SU-DHL-6 (cell line): Measurements from ENCODE around the gene REC114.
"Not testable (repeated sequence)": the region's sequence is repeated elsewhere in the genome, so short reads cannot be mapped to it uniquely, and the experiment has no call there.

Source experiments
- H2AFZ ChIP-seq: fragments of 200-600 bp; sonication (generic); 2 replicates; pipeline ENCODE4 v1.6.1; 2014; ENCODE audit warnings: low read depth, mild to moderate bottlenecking, moderate library complexity, mixed read lengths, antibody characterized with exemption, low read length; ENCODE audit not compliant: severe bottlenecking
- H3F3A ChIP-seq: fragments of 200-600 bp; shearing (Covaris generic); 2 replicates; pipeline ENCODE4 v1.6.0; 2016; ENCODE audit warnings: antibody characterized with exemption, mild to moderate bottlenecking; ENCODE audit not compliant: insufficient read depth
- H3K27ac ChIP-seq: fragments of 200-600 bp; sonication (generic); 2 replicates; pipeline ENCODE4 v1.5.1; 2016; ENCODE audit warnings: low read depth, mild to moderate bottlenecking, low read length, moderate library complexity, mixed read lengths
- H3K27me3 ChIP-seq: fragments of 200-600 bp; sonication (generic), shearing (Covaris generic); 2 replicates; pipeline ENCODE4 v1.6.0; 2014; ENCODE audit warnings: mild to moderate bottlenecking, low read length
- H3K36me3 ChIP-seq: fragments of 200-600 bp; sonication (generic); 2 replicates; pipeline ENCODE4 v1.6.1; 2014; ENCODE audit warnings: mild to moderate bottlenecking, low read length, mixed read lengths
- H3K4me2 ChIP-seq: fragments of 300-600, 200-600 bp; shearing (Covaris generic), sonication (generic); 2 replicates; pipeline ENCODE4 v1.6.0; 2014; ENCODE audit warnings: low read length, low read depth, mild to moderate bottlenecking; ENCODE audit not compliant: poor library complexity, severe bottlenecking
- H3K4me3 ChIP-seq: fragments of 200-600 bp; sonication (generic); 2 replicates; pipeline ENCODE4 v1.5.1; 2014; ENCODE audit warnings: antibody characterized with exemption, low read length, mild to moderate bottlenecking, mixed read lengths; ENCODE audit not compliant: insufficient read depth, poor library complexity, severe bottlenecking
- H3K79me2 ChIP-seq: fragments of 200-600 bp; sonication (generic); 2 replicates; pipeline ENCODE4 v1.6.1; 2014; ENCODE audit warnings: mild to moderate bottlenecking, low read length, moderate library complexity; ENCODE audit not compliant: insufficient read depth
- H3K9ac ChIP-seq: fragments of 200-600 bp; sonication (generic); 2 replicates; pipeline ENCODE4 v1.7.0; 2014; ENCODE audit warnings: mild to moderate bottlenecking, low read length
- H3K9me2 ChIP-seq: fragments of 200-600 bp; sonication (generic); replicated peaks from 2 replicates; pipeline ENCODE4 v1.6.1; 2014; ENCODE audit warnings: low read length; ENCODE audit not compliant: insufficient read depth
- H3K9me3 ChIP-seq: fragments of 200-600 bp; sonication (generic); 2 replicates; pipeline ENCODE4 v1.6.1; 2014; ENCODE audit warnings: low read length, mixed read lengths; ENCODE audit not compliant: insufficient read depth
- H4K20me1 ChIP-seq: fragments of 200-600 bp; sonication (generic); 2 replicates; pipeline ENCODE4 v1.6.1; 2014; ENCODE audit warnings: low read depth, mild to moderate bottlenecking, antibody characterized with exemption, low read length, moderate library complexity, mixed read lengths
- CTCF ChIP-seq: fragments of 200-600 bp; sonication (generic); IDR thresholded peaks from one replicate; pipeline ENCODE4 v1.5.1; 2017; ENCODE audit warnings: antibody characterized with exemption, mild to moderate bottlenecking, low read length, moderate library complexity; ENCODE audit not compliant: insufficient read depth, poor library complexity, severe bottlenecking
- EZH2phosphoT487 ChIP-seq: fragments of 200-600 bp; sonication (generic), shearing (Covaris generic); conservative IDR thresholded peaks from 2 replicates; pipeline ENCODE4 v1.6.1; 2018; ENCODE audit warnings: mild to moderate bottlenecking, antibody characterized with exemption, low read length, moderate library complexity, mixed read lengths

Gene REC114

GRCh38 chr15:73573572-73573971 lies 130.6 kb downstream of the REC114 start:
- H3K9me3 ChIP-seq: no peaks in the 10 kb centered on the region
- H3K9ac ChIP-seq: no peak overlapping the region
- no peaks in the 10 kb centered on the region for H3F3A ChIP-seq
- no peak overlapping the region for H3K4me2 ChIP-seq
- H3K4me3 ChIP-seq: no peak overlapping the region
- H3K9me2 ChIP-seq: no peaks in the 10 kb centered on the region
- H2AFZ ChIP-seq: no peak overlapping the region
- no peak overlapping the region for H3K27ac ChIP-seq
- TF ChIP-seq CTCF: no peak
- no peak for TF ChIP-seq EZH2phosphoT487
- no peaks in the 10 kb centered on the region for H4K20me1 ChIP-seq
- H3K36me3 ChIP-seq: no peaks in the 10 kb centered on the region
- no peaks in the 10 kb centered on the region for H3K27me3 ChIP-seq
- H3K79me2 ChIP-seq: no peaks in the 10 kb centered on the region

- Histone ChIP-seq H3F3A (no peaks in the 10 kb centered on the region), H4K20me1 (no peaks in the 10 kb centered on the region), H3K79me2 (no peaks in the 10 kb centered on the region), H3K4me3 (no peak overlapping the region), H3K9me3 (no peaks in the 10 kb centered on the region), H3K27ac (no peak overlapping the region), H3K9ac (no peak overlapping the region), H3K9me2 (no peaks in the 10 kb centered on the region), H3K36me3 (no peaks in the 10 kb centered on the region), H3K27me3 (no peaks in the 10 kb centered on the region), H2AFZ (no peak overlapping the region), H3K4me2 (no peak overlapping the region)
- no peak for TF ChIP-seq EZH2phosphoT487
- TF ChIP-seq CTCF: no peak
Measured at GRCh38 chr15:73575636-73576247, 132.8 kb downstream of the REC114 start.

DNA sequence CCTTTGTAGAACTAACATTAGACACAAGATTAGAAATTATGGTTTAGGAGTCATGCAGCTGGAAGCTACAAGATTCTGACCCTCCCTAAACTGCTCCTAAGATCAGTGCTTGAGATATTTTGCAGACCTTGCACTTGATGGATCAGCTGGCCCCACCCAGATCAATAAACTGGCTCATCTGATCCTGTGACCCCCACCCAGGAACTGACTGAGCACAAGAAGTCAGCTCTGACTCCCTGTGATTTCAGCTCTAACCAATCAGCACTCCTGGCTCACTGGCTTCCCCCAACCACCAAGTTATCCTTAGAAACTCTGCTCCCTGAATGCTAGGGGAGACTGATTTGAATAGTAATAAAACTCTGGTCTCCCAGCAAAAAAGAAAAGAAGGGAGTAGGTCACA lies 134.6 kb downstream of the REC114 start:
- H4K20me1 ChIP-seq, H3K36me3 ChIP-seq, H3K27ac ChIP-seq: not testable (repeated sequence)

DNA sequence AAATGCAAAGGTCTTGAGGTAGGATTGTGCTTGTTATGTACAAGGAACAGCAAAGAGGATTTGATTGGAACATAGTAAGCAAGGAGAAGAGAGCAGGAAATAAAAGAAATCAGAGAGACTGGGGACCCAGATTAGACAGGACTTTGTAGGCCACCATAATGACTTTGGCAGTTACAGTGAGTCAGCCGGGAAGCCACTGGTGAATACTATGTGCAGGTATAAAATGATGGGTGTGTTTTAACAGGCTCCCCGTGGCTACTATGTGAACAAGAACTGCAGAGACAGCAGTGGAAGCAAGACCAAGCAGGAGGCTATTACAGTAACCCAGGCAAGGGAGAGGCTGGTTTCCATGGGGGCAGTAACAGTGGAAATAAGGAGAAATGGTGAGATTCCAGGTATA lies 135.1 kb downstream of the REC114 start:
- no peaks in the 10 kb centered on the region for H4K20me1 ChIP-seq
- no peaks in the 10 kb centered on the region for H3K9me3 ChIP-seq
- H3K9ac ChIP-seq: no peak overlapping the region
- no peaks in the 10 kb centered on the region for H3K79me2 ChIP-seq
- TF ChIP-seq EZH2phosphoT487 (no peak), CTCF (no peak)
- H3K27ac ChIP-seq: no peak overlapping the region
- no peak overlapping the region for H2AFZ ChIP-seq
- no peaks in the 10 kb centered on the region for H3K9me2 ChIP-seq
- no peak overlapping the region for H3K4me2 ChIP-seq
- no peak overlapping the region for H3K4me3 ChIP-seq
- no peaks in the 10 kb centered on the region for H3K27me3 ChIP-seq
- no peaks in the 10 kb centered on the region for H3F3A ChIP-seq
- no peaks in the 10 kb centered on the region for H3K36me3 ChIP-seq

More for the DNA sequence above, 134.6 kb downstream of the REC114 start:
- not testable (repeated sequence) for H3K4me3 ChIP-seq, H3K9ac ChIP-seq, H3K79me2 ChIP-seq, H3K9me2 ChIP-seq, H2AFZ ChIP-seq, H3K4me2 ChIP-seq, H3K9me3 ChIP-seq, H3F3A ChIP-seq, H3K27me3 ChIP-seq
